SK-N-MC (cell line): ENCODE measurements around the gene CFAP20DC.

Source experiments
- EZH2 ChIP-seq: fragments of 200-600 bp; sonication (generic); IDR thresholded peaks from one replicate; pipeline ENCODE4 v1.6.1; 2017; ENCODE audit warnings: antibody characterized with exemption
- FOXP2 ChIP-seq: optimal IDR thresholded peaks from 2 replicates; pipeline ENCODE3; 2011; ENCODE audit warnings: mild to moderate bottlenecking, moderate library complexity; ENCODE audit not compliant: insufficient read depth; ENCODE audit errors: extremely low read length, control extremely low read depth
- POLR2AphosphoS5 ChIP-seq: IDR thresholded peaks from 2 replicates; pipeline ENCODE4 v1.6.1; 2012; ENCODE audit warnings: mild to moderate bottlenecking, low read depth, low read length, borderline replicate concordance

DNA sequence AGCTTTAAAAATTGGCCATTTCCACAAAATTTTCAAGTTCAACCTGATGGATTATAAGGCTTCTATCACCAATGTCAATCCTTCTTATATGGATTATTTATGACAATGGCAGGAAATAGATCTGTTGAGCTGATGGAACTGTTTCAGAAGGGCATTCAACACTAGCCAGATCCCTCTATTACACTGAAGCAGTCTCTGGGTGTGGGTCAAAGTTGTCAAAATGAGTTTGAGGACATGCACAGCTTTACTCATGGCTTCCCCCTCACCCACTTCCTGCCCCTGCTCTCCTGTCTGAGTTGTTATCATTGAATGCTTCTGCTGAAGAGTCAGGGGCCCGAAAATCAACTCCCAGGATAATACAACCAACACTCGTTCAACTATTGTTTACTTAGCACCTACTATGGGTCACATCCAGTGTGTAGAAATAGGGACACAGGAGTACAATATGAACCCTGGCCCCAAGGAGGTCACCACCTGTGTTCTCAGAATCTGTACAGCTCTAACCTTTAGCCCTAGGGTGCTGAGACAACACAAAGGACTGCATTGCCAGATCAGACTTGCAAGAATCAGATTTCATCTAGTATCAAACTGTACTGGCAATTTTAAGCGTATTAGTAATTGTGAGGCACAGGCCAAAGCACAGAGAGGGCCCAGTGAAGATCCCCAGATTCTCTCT is 341.6 kb downstream of the CFAP20DC start:
- TF ChIP-seq POLR2AphosphoS5, result no peak
- TF ChIP-seq EZH2, result no peak
- no peak for TF ChIP-seq FOXP2
